Measurements from ENCODE around the gene NDRG4.

GRCh38 chr16:58503863-58504688 lies 4.1 kb downstream of the NDRG4 start:
- TF ChIP-seq EZH2 (IDR thresholded peaks at IDR 0.05) (no peak), POLR2AphosphoS5 (IDR thresholded peaks at IDR 0.05; ENCODE audit: borderline replicate concordance, low read depth, low read length) (no peak)

Measured in SK-N-MC (cell line).